NCI-H2029 treated with DMSO at 0.1 percent for 48 hours (cell line): Measurements from ENCODE around the gene MSRB3.

Experiments used
- DNase-seq: peaks from one replicate; lab custom pipeline; 2025; lab: John Stamatoyannopoulos, UW

Gene MSRB3

DNA sequence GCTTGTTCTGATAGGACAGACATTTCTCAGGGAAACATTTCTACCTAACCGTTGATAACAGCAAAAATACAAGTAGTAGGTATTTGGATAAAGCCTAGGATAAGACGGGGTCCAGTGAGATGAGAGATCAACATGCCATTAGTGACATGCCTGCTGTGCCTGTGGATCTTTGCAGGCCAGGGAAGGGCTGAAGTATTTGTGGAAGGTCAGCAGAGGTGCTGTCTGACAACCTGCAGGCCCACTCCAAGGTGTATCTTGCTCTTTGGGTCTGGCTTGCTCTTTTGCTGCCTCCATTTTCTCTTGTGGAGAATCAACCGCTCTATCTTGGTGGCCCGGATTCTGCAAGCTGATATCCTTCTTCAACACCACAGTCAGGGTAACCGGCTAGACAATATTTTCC is 46.7 kb downstream of the MSRB3 start:
- DNase-seq: no peak

DNA sequence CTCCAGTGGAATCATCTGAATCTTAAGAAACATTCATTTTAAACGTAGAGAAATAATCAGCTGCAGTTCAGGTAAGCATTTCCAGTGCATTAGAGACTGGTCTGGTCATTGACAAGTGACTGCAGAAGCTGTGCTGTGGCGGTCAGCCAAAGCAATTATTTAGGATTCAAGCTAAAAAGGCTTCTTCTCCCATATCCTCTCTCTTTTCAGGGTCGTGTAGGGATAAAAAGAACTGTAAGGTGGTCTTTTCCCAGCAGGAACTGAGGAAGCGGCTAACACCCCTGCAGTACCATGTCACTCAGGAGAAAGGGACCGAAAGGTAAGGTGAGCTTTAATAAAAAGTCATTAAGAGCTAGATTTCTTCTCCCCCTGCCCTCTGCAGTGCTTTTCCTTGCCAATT is 48.1 kb downstream of the MSRB3 start:
- DNase-seq: no peak

DNA sequence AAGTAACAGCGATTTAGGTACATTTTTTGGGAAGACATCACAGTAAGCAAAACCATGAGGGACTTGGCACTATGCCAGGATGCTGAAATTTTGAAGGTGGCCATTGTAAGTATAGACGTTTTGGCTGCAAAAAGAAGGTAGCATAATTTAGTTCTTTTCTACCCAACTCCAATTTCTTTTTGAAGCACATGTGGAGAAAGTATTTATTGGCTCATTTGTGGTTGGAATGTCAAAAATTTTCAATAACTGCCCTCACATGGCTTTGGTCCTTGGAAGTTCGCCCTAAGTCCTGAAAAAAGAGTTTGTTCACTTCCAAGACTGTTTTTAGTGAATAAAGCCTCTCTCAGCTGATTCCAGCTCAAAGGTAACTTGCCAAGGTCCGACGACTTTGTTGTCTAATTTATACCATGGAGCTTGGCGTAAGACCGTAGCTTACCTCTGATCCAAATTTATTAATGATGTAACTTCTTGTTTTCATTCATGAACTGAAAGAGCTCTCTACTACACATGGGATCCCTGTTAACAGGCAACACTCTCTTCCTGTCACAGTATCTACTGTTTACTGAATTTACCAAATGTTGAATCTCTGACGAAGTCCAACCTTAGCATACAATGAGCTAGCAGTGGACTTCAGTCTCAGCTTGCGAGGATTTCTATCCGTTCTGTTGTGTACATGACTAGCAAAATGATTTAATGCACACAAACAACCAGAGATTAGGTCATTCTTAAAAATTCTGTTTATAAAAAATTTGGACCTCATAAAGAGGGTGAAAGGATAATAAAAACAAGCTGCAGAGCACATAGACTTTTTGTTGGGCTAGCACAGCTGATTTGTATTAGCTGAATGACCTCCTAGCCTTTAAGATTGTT is 49.0 kb downstream of the MSRB3 start:
- no peak for DNase-seq

DNA sequence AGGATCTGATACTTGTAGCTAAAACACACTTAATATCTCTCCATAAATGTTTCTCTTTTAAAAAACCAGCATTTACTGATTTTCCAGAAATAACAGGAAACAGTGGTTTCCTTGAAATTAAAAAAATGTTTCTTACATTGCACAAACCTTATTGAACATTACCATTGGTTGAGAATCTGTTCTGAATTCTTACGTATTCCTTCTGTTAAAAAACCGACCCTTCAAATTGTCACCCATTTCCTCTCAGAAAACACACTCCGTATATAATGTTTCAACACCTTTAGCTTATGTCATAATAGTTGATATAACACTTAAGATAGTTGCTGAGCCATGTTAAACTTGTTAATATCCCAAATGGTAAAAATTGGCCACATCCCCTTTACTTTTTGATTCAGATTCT is 51.2 kb downstream of the MSRB3 start:
- DNase-seq: no peak

DNA sequence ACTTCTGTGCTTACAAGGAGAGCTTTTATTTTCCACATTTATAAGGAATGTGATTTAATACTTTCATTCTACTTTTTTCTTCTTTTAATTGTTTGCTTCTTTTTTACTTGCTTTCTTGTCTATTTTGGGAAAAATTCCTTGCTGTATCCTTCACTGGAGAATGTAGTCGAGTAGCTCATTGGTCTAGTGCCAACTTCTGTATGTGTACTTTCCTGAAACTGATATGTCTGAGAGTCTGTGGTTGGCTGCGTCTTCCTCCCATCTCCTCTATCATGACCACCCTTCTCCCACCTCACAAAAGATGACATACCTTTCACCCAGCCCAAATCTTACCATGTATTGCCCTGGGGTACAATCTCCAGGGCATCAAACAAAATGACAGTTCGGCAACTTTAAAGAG is 51.8 kb downstream of the MSRB3 start:
- no peak for DNase-seq

DNA sequence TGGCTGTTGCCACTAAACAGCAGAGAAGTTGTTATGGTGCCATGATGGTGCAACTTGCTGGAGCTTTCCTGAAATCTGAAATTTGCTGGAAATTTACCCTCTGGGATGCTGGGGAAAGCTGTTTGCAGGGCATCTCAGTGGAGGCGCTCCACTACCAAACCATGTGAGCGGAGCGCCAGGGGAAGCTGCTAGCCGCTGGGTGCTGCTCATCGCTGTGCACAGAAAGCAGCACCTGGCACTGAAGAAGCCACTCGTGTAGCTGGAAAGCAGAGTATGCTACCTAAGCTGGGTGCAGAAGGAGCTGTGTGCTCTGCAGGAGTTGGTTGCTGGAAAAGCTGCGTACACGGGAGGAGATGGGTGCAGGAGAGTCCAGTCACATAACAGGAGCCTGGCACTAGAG is 53.0 kb downstream of the MSRB3 start:
- no peak for DNase-seq

DNA sequence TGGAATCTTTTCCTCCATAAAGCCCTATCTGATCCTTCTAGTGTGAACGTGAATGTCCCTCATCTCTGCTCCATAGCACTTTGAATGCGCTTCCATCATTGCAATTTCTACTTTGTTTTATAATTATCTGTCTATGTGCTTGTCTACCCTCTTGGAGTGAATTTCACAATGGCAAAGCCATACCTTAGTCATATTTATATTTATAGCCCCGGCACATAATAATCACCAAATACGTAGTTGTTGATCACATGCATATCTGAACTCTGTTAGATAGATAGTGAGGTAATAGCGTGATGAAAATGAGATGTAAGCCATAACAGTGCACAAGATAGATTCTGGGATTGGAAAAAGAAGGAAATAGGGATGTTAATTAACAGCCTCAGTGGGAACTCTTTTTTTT is 55.2 kb downstream of the MSRB3 start:
- DNase-seq: no peak

DNA sequence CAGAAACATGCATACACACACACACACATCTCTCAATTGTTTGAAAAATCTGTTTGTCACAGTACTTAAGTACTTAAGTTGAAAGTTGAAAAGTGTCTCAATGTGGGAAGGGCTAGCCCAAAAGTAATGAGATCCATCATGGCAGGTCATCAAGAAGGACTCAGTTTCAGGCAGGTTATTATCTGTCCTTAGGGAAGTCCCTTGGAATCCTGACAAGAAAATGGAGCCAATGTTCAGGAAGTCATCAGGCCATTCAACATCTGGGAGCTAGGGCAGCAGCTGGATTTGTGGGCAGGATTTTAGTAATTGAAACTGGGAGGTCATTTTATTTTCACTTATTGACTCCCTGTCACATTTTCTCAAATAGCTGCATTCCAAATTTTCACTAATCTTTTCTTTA is 56.0 kb downstream of the MSRB3 start:
- no peak for DNase-seq

DNA sequence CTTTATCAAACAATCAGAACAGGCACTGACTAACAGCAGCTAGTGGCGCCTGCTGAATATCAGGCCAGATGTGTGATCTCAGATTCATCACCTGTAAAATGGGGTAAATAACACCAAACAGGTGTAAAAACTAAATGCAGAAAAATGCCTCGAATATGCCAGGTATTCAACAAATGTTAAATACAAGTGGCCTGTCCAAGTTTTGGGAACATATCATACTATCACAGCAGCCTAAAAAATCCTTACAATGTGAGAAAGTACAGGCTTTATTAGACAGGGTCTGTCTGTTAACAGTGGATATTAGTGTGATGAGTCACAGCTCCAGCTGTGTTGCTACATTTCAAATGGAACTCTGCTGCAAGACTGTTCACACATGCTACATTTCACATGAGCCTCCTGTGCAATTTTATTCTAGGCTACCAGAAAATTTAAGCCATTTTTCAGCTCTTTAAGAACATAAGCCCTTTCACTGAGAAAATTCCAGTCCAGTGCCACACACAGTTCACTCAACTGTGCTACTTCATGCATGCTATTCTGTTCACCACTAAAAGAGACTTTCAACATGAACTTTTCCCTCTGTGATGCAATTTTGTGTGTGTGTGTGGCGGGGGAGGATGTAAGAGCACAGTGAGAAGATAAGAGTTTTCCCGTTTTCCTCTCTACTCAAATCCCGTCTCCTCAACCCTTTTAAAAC is 56.7 kb downstream of the MSRB3 start:
- DNase-seq: no peak

DNA sequence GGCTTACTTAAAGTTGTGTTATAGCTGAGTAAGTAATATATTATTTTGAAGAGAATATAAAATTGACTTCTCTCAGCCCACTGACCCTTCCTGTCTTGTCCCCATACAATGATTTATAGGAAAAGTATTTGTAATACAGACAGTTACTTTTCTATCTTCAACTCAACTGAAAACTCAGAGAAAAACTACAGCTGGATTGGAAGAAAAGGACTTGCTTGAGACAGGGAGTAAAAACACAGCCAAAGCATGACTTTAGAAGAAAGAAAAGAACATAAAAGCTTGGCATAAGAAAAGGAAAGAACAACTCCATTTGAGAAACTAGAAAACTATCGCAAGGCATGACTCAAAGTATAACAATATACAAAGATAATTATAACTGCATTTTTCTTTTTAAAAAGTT is 57.5 kb downstream of the MSRB3 start:
- DNase-seq: no peak

DNA sequence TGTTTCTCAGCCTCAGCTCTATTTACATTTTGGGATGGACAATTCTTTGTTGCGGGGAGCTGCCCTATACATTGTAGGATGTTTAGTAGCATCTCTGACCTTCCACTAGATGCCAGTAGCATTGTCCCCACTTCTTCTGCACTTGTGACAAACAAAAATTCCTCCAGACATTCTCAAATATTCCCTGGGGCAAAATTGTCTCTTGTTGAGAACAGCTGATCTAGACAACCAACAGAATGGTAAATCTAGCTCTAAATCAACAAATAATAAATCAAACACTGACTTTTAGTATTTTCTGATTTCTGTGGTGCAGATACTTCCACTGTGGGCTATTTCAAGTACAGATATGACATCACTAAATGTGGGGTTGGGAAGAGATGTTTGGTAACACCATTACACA is 60.7 kb downstream of the MSRB3 start:
- DNase-seq: no peak

DNA sequence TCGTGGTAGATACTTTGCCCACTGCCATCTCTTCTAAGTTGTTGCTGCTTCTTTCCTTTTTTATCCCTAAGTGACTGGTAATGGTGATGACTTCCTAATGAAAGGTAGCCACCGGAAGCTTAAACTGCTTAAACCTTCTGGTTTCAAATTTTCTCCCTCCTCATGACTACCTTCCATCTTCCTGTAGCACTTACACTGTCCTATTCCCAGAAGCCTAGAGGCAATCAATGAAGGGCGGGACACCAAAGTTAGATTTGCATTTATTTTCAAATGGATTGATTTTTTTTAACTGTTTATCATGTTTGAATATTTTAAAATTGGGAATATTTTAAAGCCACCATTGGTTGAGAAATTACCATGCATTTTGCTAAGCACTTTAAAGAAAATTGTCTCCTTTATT is 64.7 kb downstream of the MSRB3 start:
- DNase-seq: no peak

DNA sequence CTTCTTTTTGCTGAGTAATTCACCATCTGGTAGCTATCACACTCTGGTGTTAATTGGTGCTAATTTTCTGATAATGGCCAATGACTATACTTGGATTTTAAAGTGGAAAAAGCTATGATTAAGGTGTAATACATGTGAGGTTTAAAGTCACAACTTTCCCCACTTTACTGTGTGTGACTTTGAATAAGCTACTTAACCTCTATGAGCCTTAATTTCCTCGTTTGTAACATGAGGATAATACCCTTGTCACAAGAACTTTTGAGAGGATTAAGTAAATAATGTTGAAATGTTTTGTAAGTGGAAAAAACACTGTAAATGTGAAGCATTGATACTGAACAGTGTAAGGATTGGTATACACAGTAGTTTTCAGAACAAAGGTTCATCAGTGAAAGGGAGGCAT is 65.3 kb downstream of the MSRB3 start:
- no peak for DNase-seq

DNA sequence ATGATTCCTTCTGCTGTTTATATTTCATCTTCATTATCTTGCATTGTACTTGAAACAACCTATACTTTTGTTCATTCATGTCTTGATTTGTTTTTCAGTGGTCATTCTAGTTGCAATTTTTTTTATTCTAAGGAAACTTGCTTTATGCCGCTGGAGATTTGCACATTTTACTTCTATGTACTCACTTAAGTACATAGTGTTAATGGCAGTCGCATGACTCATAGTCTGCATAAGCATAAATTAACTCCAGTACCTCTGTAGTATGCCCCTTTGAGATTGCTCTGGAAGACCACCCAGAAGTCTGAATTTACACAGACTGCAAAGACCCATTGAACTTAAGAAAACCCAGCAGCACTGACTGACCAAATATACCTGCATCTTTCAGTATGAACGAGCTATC is 77.0 kb downstream of the MSRB3 start:
- DNase-seq: no peak

DNA sequence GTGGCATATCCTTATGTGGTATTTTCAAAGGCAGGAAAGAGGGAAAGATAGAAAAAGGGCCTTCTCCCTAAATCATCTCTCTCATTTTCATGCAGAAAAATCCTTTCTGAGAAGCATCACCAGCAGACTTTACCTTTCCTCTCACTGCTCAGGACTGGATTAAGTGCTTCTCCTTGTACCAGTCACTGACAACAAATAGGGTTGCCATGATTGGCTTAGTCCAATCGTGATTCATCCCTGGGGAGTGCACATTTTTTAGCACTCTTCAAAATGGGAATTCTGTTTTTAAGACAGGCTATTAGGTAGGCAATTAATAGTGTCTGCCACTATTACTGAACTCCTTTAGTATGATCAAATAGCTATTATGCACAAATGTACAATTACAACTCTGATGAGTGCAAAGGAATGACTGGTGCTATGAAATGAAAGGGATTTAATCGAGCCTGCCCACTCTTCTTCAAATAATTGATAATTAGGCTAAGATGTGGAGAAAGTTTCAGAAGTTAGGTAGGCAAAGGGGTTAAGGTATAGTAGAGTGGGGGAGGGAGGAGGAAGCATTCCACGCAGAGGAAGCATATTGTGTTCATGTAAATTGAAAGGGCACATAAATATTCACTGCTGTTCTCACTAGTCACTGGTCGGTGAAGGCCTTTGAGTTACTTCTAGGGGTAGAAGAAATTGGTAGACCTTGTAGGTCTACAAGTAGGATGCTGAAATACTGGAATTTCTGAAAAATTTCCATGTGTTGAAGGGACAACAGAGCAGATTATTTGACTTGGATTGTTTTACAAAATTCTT is 84.0 kb downstream of the MSRB3 start:
- no peak for DNase-seq

DNA sequence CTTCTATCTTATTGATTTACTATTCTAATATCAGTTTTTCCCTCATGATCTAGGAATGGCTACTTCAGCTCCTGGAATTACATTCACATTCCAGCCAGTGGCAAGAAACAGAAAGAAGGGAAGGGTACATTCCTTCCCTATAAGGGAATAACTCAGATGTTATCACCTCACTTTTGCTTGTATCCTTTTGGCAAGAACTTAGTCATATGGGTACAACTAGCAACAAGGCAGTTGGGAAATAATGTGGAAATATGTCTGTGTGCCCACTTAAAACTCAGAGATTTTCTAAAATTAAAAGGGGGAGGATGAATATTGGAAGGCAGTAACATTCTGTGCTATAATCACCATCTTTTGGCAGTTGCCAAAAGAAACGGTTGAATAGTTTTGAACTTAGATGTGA is 85.6 kb downstream of the MSRB3 start:
- DNase-seq: no peak

DNA sequence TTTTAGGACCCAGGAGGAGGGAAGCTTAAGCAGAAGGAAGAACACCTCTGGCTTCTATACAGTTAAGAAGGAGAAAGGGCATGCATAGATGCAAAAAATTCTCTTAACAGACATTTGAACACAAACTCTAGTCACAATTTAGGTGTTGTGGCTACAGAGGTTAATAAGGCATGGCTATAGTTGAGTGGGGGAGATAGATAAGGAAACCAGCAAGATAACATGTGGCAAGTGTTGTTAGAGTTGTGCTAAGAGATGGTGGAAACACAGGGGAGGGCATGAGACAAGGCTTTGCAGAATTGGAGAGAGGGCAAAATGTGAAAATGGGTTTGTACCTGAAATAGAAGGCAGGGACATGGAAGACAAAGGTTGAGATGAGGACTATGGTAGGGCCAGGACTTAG is 88.9 kb downstream of the MSRB3 start:
- no peak for DNase-seq

DNA sequence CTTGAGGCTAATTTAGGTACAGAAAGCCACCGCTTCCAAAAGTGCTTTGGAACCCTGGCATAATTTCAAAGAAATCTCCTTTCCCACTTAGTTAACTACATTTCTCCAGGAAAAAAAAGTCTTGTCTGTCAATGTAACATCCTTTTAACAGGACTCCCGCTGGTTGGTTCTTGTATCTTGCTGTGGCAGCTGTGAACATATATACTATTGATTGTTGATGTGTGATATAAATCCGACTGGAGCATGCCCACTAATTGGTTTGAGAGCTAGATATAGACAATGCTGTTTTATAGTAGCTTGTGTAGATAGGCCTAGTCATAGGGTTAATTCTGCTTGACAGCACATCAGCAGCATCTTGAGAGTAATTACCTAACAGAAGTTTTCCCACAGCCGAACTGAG is 89.6 kb downstream of the MSRB3 start:
- DNase-seq: no peak

DNA sequence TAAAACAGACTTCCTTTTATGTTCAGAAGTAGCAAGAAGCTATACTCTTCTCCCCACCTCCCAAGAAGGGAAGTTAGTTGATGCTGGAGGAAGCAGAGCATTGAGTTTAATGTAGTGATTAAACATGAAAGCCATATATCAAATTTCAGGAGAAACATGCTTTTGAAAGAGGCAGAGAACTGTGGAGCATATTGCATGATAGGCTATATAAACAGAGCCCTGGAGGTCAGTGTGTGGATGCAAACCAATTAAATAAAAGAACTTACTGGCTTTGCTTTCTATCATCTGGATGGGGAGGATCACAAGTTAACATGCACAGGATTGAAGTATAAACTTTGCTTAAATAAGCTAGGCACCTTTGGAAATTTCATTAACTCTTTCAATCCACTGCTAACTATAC is 94.1 kb downstream of the MSRB3 start:
- DNase-seq: no peak

DNA sequence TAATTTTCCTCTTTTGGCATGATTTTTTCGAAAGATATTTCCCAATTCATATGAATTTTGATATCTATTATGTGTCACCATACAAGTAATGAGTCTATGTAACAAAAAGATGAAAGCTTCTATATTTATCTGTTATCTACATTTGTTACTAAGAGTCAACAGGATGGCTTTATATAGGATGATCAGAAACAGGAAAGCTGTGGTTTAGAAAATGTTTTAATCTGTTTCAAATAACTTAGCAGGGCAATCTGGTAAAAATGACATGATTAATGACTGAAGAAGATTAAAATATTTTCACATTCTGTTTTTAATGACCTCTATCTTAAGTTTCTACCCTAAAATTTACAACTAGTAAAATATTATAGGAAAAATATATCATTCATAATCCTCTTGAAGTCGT is 105.8 kb downstream of the MSRB3 start:
- DNase-seq: no peak

DNA sequence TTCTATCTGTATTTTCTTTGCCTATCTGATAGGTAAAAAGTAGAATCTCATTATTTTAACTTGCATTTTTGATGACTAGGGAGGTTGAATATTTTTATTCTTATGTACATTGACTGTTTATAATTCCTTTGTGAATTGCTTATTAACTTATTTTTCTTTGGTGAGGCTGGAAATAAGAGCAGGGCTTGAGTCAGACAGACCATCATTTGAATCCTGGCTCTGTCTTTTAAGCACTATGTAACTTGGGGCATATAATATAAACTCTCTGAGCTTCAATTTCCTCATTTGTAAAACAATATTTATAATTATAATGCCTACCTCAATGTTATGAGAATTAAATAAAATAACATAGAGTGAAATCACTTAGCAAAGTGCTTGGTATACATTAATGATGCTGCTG is 108.9 kb downstream of the MSRB3 start:
- no peak for DNase-seq

DNA sequence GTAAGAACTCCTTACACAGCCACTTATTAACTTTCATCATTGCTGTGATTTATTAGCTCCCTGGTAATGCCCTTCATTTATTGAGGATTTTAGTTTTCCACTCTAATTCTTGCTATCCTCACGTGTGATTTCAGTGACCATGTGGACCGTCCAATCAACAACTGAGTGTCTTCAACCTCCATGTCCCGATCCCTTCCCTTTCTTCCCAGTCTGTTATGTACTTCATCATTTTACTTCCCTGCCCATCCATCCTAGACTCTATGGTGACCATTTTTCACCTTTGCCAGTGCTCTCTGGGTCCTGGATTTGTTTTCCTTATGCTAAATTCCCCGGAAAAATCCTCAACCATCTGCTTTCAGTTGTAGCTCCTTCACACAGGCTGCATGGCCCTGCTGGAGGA is 111.0 kb downstream of the MSRB3 start:
- DNase-seq: no peak

DNA sequence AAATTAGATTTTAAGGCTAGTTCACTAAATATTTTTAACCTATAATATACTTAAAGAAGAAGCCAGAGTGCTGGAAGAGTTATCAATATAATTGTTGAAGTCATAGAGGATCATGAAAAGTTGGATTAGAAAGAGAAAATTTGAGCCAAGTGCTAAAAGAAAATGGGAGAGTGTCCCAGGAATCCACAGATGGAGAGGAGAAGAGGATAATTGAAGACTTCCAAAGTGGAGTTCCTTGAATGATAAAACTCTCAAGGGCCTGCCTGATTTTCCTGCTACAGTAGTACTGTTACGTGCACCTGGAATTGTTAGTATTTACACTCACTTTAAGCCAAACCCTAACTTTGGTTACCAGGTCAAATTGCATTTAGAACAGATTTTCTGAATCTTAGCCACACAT is 113.2 kb downstream of the MSRB3 start:
- DNase-seq: no peak
